ENCODE data around the gene NIPSNAP3A.
"Not testable (repeated sequence)": the region's sequence is repeated elsewhere in the genome, so short reads cannot be mapped to it uniquely, and the experiment has no call there.

NIPSNAP3A gene

DNA sequence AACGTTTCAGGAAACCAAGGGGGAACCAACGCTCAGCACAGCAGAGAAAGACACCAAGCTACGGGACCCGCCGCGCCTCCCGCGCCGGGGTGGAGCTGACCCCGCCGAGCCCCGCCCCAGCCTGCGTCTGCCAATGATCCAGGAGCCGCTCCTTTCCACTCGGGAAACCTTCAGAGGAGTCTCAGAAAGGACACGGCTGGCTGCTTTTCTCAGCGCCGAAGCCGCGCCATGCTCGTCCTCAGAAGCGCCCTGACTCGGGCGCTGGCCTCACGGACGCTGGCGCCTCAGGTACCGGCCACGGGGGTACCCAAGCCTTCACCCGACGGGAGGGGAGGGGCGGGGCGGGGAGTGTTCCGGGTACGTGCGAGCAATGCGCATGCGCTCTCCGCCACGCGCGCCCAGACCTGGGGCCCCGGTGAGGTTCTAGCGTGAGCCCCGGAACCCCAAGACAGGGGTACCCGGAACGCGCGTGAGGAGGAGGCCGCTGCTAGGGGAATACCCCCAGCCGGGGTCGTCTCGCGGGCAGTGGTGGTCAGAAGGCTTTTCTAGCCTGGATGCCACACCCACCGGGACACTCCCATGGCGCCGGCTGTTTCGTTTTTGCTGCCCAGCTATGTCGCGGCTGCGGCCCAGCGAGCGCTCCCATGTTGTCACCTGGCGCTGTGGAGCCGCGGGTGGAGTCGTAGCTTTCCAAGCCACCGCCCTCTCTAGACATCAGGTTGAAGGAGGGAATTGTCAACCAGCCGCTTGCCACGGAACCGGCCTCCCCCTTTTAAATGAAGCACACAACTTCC is at the start of gene NIPSNAP3A:
Gene NIPSNAP3A, plus strand, starts transcription at position 119 of the 794 bp plus-strand sequence. Its CDS starts 110 bp downstream, at position 229.
- DNase-seq (ENCODE audit: low read depth in 2 of 2), result peak; percentile 78 to 84

DNA sequence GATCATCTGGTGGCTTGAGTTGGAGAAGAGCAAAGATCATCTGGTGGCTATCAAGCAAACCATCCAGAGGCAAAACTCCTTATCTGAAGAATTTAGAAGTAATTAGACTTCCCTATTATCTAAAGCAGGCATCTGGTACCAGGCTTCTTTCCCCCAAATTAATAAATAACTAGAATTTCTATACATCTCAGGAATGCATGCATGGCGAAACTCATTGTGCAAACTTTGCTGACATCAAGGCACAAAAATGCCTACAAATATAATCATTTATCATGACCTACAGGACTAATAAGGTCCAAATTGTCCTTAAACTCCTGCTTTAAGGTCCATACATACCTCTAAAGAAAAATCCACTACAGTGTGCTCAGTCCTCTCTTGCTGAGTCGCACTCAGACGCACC is 47.2 kb upstream of the NIPSNAP3A start:
- DNase-seq (ENCODE audit: low read depth in 2 of 2), result no peak

DNA sequence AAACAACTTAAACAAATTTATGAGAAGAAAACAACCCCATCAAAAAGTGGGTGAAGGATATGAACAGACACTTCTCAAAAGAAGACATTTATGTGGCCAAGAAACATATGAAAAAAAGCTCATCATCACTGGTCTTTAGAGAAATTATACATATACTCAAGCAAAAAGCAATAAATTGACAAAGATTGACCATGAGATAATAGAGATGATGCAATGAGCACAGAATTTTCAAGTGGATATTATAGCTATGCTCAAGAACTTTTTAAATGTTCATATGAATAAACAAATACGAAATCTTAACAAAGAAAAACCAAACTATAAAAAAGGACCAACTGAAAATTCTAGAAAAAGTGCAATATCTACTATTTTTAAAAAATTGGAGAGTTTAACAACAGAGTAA is 38.7 kb upstream of the NIPSNAP3A start:
- DNase-seq (ENCODE audit: low read depth in 2 of 2), result not testable (repeated sequence)

DNA sequence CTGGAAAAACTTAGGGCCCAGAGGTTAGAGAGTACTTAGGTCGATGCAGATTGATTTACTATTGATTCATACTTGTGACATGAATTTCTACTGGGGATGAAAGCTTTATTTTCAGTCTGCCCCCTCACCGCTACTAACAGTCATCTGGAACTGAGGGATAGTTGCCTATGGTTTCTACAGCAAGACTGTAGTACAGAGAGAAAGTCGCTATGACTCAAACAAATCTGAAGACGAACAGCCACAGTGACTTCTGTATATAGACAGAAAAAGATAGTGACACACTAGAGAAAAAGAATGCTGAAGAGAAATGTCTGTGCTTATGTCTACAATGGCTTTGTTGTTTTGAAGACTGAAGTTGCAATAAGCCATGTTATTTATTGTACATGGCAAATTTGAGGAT is 35.9 kb upstream of the NIPSNAP3A start:
- no peak for DNase-seq (ENCODE audit: low read depth in 2 of 2)

DNA sequence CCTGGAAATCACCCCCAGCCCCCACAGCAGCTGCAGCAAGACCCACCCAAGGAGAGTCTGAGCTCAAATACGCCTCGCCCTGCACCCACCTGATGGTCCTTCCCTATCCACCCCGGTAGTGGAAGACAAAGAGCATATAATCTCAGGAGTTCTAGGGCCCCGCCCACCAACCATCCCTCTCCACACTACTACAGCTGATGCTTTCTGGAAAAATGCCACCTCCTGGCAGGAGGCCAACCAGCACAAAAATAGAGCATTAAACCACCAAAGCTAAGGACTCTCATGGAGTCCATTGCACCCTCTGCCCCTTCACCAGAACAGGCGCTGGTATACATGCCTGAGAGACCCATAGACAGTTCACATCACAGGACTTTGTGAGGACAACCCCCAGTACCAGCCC is 22.5 kb upstream of the NIPSNAP3A start:
- DNase-seq (ENCODE audit: low read depth in 2 of 2), result no peak

DNA sequence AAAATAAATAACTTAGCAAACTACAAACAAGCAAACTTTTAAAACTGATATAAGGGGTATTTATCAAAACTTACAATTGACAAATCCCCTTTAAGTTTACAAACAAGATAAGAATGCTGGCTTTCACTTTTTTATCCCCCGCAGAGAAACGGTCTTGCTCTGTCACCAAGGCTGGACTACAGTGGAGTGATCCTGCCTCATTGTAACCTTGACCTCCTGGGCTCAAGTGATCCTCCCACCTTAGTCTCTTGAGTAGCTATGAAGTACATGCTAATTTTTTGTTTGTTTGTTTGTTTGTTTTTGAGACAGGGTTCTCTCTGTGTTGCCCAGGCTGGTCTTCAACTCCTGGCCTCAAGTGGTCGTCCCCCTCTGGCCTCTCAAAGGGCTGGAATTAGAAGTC is 9.0 kb upstream of the NIPSNAP3A start:
- no peak for DNase-seq (ENCODE audit: low read depth in 2 of 2)

DNA sequence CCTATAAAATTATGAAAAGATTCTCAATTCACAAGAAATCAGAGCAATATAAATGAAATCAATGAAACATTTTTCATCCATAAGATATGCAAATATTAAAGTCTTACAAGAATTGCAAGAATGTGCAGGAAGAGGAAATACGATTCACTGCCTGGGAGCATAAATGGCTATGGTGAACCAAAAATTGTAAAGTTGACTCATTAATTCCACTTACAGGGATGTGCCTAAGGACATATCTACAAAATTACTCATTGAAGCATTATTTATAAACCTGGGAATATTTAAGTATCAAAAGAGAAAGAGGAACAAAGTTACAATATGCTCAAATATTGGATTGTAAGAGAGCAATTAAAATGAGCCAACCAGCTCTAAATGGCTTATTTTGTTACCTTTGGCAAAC is 6.9 kb upstream of the NIPSNAP3A start:
- no peak for DNase-seq (ENCODE audit: low read depth in 2 of 2)

DNA sequence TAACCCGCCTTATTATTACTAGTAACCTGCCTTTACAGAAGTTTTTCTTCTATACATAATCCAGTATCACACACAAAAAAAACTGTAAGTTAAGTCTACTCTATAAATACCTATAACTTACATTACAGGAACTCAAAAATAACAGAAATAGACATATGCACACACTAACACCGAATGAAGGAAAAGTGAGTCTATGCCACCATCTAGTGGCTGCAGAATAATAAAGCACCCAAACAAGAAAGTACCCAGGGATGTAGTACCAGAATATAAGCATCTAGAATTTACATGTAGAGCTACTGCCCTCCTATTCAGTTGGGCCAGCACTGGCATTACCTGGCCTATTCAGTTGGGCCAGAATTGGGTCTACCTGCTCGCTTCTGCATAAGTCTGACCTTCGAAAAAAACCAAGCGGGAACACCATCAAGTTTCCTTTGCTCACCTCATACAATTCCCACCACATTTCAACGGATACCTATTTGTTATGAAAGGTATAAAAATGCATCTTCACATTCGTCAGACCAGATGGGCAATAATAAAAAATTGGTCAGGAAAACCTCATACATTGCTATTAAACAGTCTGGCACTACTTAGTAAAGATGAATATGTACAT is 4.0 kb upstream of the NIPSNAP3A start:
- DNase-seq (ENCODE audit: low read depth in 2 of 2), result no peak

DNA sequence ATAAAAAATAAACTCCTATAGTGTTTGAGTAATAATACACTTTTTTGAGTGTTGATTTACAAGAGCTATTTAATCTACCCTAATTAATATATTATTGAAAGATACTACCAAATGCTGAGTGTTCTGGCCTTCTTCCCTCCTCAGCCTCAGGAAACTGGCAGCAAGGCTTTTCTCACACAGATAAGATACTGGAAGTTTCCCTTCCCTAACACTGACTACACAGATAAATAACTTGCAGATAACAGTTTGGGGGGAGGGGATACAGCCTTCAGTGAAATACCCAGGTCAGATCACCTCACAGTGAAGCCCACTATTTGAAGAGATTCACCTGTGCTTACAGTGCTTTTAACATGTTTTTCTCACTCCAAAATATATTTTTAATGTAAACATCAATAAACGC is 1.6 kb upstream of the NIPSNAP3A start:
- DNase-seq (ENCODE audit: low read depth in 2 of 2), result no peak

DNA sequence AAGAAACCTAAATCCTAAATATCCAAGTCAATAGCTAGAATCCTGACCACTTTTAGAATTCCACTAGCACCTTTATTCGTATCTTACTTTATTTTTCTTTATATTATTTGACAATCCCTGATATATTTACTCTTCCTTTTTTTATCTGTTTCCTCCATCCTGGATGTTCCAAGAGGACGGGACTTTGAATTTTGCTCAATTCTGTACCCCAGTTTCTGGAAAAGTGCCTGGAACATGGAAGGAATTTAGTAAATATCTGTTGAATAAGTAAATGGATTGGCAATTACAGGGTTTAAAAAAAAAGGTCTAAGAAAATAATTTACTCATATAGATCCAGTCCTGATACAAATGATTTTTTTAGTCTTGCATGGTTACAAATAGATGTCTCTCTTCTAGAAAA is 1.2 kb upstream of the NIPSNAP3A start:
- DNase-seq (ENCODE audit: low read depth in 2 of 2), result no peak

DNA sequence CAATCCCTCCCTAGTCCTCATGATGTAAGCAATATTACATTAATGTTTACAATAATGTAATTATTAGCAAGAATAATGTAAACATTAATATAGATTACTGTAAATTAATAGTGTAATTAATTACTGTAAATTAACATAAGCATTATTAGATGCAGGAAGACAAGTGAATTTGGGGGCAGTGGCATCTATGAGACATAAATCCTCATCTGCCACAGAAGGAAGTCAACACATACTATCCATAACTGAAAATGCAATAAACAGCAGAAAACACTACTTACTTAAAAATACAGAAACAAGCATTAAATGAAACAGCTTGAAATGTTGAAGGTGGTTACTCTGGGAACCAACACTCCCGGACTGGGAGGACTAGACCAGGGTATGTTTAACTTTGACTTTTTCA is 685 bp upstream of the NIPSNAP3A start:
- DNase-seq (ENCODE audit: low read depth in 2 of 2), result no peak

DNA sequence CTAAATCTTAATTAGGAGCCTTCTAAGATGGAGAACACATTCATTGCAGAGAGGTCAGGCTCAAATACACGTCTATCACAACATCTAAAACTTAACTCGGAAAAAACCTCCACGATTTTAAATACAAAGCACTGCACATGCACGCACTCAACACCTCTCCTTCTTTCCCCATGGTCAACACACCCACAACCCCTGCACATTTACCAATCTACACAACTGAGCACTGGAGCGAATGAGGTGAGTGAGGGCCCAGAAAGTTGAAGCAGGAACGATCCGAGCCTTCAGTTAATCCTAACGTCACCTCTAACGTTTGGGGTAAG is 278 bp upstream of the NIPSNAP3A start:
- DNase-seq (ENCODE audit: low read depth in 2 of 2), result no peak

DNA sequence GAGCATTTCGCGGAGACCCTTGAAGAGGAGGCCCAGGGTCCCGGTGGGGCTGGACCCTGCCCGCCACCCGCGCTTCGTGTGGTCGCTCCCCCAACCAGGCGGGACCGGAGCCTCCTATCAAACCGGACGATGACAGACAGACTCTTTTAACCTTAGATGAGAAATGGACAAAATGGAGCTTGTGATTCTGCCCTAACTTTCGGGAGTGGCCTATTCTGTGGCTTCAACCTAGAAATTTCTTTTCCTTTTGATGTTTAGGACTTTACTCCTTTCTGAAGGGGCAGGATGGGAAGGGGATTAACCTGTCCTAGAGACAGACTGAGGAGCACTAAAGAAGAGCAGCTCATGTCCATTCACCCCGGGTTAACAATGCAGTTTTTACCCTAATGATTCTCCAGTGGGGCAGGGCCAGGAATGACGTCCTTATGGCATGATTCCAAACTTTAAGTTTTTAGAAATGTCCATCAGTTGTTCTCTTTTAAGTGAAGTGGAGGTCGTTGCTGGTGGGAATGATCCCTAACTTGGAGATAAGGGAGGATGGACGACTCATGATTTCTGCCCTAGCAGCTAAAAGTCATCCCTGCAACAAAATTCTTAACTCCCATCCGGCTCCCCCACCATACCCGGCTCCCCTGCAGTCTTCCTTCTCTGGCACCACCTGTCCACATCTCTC is 1.0 kb downstream of the NIPSNAP3A start:
- no peak for DNase-seq (ENCODE audit: low read depth in 2 of 2)

DNA sequence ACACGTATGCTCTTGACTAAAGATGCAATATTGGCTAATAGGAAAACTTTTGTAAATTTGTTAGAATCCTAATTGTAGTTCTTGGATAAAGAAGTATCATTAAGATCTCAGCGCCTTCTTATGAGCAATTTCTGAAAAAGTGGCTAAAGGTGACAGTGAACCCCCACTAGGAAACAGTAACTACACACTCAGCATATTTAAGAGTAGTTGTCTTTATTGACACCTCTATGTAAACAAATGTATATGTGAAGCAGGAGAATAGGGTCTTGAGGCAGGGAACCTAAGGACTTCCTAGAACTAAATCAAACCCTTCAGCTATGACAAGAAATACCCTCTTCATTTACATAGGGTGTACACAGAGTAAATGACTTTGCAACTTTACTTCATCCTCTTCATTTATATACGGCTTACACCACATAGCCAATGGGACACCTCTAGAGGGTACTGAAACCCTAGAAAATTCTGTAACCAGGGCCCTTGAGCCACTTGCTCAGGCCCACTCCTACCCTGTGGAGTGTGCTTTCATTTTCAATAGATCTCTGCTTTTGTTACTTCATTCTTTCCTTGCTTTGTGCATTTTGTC is 2.8 kb downstream of the NIPSNAP3A start:
- DNase-seq (ENCODE audit: low read depth in 2 of 2), result no peak

DNA sequence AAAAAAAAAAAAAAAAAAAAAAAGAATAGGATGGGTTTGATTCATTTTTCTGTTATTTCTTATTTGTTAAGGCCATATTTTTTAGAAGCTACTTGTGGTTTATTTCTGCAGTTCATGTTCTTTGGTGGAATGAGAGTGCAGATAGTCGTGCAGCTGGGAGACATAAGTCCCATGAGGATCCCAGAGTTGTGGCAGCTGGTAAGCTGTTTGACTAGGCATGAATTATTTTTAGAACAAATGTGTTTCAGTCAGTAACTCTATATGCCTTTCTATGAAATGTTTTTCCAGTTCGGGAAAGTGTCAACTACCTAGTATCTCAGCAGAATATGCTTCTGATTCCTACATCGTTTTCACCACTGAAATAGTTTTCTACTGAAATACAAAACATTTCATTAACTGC is 11.5 kb downstream of the NIPSNAP3A start:
- DNase-seq (ENCODE audit: low read depth in 2 of 2), result no peak

DNA sequence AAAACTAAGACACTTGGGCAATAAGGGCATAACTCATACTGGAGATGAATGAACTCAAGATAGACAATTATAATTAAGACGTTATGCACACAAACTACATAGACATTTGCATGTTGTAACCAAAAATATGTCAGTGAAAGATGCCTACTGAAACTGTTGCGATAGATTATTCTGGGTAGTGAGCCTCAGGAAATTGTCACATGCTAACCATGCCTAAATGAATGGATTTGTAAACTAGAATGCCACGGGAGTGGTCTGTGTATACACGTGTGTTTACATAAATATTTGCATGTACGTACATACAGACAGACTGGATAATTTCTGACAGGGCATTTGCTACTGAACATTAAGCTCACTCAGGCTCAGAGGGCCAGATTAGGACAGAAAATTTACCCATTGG is 17.7 kb downstream of the NIPSNAP3A start:
- no peak for DNase-seq (ENCODE audit: low read depth in 2 of 2)

DNA sequence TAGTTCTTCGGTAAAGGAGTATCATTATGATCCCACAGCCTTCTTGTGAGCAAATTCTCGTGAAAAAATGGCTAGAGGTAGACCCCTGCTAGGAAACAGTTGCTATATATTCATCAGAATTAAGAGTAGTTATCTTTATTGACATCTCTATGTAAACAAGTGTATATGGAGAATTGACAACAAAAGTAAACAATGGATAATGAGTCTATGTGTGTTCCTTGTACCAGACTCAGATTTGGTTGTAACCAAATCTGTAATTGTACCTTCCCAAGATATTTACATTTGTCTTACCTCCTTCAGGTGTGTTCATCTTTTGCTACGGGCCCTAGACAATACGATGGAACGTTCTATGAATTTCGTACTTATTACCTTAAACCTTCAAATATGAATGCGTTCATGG is 18.5 kb downstream of the NIPSNAP3A start:
- DNase-seq (ENCODE audit: low read depth in 2 of 2), result no peak

DNA sequence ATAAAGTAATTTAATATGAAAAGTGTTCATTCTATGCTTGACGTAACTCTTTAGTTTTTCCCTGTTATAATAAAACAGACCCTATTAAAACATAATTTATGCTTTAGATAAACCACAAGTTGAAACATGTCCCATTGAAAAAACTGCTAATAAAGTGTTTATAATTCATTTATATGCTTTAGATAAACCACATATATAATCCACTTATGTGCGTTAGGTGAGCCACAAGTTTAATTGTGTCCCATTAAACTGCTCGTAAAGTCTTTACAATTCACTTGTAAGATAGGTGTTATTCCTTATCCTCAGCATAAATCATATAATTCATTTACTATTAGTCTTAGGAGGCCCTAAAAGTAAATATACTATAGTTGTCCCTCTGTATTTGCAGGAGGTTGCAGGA is 20.0 kb downstream of the NIPSNAP3A start:
- no peak for DNase-seq (ENCODE audit: low read depth in 2 of 2)

DNA sequence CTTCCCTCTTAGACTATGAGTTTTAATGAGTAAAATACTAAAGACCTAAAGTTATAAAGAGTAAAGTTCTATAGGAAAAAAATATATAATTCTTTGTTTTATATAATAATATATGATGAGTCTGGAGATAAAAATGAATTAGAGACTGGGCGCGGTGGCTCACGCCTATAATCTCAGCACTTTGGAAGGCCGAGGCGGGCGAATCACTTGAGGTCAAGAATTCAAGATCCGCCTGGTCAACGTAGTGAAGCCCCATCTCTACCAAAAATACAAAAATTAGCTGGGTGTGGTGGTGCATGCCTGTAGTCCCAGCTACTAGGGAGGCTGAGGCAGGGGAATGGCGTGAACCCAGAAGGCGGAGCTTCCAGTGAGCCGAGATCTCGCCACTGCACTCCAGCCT is 21.5 kb downstream of the NIPSNAP3A start:
- DNase-seq (ENCODE audit: low read depth in 2 of 2), result not testable (repeated sequence)

DNA sequence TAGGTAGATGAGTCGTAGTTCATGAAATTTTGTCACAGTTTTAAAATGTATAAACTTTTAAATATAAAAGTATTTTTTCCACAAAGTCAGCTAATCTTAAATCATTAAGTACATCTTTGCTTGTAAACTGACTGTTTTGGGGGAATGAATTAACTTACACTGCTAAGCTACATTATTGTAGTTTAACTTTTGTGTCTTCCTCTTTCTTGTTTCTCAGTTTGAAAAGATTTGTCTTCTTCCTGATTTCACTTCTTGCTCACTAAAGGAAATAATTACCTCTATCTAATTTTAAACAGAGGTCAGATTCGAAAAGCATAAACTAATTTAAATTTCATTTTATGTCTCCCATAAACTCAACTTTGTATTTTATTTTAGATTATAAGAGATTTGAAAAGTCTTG is 22.2 kb downstream of the NIPSNAP3A start:
- no peak for DNase-seq (ENCODE audit: low read depth in 2 of 2)

DNA sequence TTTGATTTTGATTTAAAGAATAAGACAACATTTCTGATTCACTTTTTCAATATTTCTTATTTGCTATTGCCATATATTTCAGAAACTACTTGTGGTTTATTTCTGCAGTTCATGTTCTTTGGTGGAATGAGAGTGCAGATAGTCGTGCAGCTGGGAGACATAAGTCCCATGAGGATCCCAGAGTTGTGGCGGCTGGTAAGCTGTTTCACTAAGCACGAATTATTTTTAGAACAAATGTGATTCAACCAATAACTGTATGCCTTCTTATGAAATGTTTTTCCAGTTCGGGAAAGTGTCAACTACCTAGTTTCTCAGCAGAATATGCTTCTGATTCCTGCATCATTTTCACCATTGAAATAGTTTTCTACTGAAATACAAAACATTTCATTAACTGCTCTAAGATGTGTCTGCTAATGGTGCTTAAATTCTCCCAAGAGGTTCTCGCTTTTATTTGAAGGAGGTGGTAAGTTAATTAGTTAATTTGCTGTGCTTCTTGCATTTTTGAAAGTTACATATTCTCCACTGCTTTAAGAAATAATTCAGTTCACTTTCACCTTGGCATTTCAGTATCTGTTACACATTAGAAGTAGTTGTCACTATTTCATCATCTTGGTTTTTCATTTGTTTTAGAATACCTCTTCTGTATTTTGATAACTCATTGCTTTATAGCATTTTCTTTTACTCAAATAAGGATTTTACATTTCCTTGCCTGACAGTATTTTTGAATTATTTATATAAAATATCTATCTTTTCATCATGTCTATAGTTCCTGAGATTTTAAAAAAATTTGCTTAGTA is 25.4 kb downstream of the NIPSNAP3A start:
- DNase-seq (ENCODE audit: low read depth in 2 of 2), result no peak

DNA sequence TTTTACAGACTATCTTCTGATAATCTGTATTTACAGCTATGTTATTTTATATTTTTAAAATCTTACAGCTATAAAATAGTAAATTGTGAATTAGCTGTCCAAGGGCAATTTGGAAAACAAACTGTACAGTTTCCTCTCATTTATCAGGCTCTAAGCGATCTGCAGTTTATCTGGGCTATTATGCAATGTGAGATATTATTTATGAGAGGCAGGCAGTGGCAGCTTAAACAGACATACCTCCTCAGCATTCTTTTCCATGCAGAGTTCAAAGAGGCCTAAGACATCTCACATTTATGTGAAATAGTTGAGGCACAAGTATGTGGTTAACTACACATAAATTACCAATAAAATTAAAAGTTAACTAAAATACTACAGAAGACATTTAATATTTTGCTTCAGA is 26.6 kb downstream of the NIPSNAP3A start:
- DNase-seq (ENCODE audit: low read depth in 2 of 2), result no peak

All from stimulated activated CD4-positive, alpha-beta T cell treated with anti-CD3 and anti-CD28 coated beads, Interleukin-4, amount 100 ng/mL, for 48 hours (primary cell).